ENCODE measurements around the gene CD300LF.
A peak's percentile ranks its signal among the peaks of the same experiment; 100 is the strongest.

The CD300LF gene

DNA sequence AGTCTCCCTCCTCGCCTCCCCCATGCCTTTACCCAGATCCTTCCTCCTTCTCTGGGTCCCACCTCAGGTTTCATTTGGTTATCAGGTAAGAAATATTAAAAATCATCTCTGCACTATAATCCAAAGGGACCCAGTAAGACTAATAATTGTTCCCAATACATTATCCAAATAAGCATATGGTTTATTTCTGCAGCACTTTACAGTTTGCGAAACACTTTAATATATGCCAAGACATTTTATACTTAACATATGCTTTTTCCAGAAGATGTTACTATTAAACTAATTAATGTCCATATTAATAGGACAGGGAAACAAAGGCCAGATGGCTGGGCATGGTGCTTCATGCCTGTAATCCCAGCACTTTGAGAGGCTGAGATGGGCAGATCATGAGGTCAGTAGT lies 33.3 kb downstream of the CD300LF start:
- TF ChIP-seq, protein P1, sequence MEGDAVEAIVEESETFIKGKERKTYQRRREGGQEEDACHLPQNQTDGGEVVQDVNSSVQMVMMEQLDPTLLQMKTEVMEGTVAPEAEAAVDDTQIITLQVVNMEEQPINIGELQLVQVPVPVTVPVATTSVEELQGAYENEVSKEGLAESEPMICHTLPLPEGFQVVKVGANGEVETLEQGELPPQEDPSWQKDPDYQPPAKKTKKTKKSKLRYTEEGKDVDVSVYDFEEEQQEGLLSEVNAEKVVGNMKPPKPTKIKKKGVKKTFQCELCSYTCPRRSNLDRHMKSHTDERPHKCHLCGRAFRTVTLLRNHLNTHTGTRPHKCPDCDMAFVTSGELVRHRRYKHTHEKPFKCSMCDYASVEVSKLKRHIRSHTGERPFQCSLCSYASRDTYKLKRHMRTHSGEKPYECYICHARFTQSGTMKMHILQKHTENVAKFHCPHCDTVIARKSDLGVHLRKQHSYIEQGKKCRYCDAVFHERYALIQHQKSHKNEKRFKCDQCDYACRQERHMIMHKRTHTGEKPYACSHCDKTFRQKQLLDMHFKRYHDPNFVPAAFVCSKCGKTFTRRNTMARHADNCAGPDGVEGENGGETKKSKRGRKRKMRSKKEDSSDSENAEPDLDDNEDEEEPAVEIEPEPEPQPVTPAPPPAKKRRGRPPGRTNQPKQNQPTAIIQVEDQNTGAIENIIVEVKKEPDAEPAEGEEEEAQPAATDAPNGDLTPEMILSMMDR (IDR thresholded peaks at IDR 0.05; ENCODE audit: borderline replicate concordance, control extremely low read depth, extremely low read depth, insufficient read depth, missing control alignments): no peak
- DNase-seq (ENCODE audit: low spot score): no peak
- in situ Hi-C loops (cut with MboI; ENCODE audit: low sequenced_read_pairs, unreplicated experiment): no loop called here

DNA sequence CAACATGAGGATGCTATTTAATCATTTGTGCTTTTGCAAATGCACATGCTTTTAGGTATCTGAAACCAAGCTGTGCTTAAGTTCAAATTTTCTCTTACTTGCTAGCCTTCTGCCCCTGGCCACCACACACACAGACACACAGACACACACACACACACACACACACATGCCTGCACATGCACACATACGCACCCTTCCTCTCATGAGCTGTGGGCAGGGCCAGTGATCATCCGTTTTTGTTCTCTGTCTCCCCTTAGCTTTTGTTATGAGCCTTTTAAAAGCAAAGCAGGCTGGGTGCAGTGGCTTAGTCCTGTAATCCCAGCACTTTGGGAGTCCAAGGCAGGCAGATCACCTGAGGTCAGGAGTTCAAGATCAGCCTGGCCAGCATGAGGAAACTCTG lies 34.2 kb downstream of the CD300LF start:
- in situ Hi-C loops (cut with MboI; ENCODE audit: low sequenced_read_pairs, unreplicated experiment): no loop called here
- TF ChIP-seq, protein P1 (IDR thresholded peaks at IDR 0.05; ENCODE audit: borderline replicate concordance, control extremely low read depth, extremely low read depth, insufficient read depth, missing control alignments): no peak
- no peak for DNase-seq (ENCODE audit: low spot score)

DNA sequence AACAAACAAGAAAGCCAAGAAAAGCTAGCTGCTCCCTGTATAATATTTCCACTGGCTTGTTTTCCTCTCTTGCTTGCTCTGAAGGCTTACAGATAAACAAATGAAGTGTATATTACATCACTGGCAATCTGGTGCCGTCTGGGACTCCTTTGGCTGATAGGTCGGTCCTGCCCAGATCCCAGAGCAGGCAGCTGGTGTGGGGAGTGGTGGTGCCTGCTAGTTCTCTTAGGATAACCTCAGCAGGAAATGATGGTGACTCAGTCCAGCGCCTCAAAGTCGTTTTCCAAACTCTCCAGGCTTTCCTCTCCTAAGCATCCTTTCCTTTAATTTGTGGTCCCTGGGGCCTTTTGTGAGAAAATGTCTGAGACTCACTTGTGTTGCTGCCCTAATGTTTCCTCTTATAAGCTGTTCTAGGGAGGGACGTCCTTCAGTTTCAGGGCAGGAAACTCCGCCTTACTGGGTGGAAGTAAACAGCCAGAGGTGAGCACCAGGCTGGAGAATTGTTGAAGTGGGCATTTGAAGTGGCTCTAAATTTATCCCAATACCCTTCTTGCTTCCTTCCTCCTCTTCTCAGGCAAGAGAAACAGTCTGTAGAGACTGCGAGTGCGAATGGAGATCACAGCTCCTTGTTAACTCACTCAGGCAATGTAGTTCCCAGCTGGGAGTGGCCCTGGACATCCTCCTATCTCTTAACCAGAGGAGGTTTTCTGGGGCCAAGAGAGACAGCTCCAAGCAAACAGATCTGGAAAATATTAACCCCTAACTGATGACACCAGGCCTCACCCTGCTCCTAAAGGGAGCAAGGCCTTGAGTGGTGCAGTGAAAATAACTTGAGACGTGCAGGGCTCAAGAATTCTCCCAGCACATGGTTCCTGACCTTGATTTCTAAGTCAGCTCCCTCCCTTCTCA lies 34.9 kb downstream of the CD300LF start:
- TF ChIP-seq, protein P1 (IDR thresholded peaks at IDR 0.05; ENCODE audit: borderline replicate concordance, control extremely low read depth, extremely low read depth, insufficient read depth, missing control alignments): no peak
- in situ Hi-C loops (cut with MboI; ENCODE audit: low sequenced_read_pairs, unreplicated experiment): no loop called here
- no peak for DNase-seq (ENCODE audit: low spot score)

DNA sequence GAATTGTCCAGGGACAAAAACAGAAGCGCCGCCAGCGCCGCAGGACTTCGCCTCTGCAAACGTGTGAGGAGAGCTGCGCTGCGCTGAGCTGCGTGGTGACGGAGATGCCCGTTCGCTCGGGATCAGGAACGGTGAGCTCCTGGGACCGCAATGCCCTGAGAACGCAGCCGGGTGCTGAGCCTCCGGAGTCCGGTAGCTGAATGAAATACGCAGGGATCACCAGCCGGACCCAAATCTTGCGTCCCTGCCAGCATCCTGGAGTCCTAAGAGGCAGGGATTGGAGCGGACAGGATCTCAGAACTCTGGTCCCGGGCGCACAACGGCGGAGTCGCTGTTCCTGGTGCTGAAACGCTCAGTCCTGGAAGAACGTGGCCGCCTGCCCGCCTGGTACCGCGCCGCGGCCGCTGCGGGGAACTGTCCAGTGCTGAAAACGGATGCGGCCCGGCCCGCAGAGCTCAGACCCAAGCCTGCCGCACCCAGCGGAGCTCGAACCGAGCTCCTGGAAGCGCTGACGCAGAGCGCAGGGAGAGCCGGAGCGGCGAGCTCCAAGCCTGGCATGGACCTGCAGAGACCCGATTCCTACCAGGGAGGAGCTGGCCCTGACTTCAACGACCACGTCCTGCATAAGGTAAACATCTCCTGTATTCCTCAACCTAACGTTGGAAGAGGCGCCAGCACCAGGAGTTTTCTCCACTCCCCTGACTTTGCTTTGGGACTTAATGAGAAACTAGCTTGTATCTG lies 41.5 kb downstream of the CD300LF start:
- TF ChIP-seq, protein P1 (IDR thresholded peaks at IDR 0.05; ENCODE audit: borderline replicate concordance, control extremely low read depth, extremely low read depth, insufficient read depth, missing control alignments): no peak
- in situ Hi-C loops (cut with MboI; ENCODE audit: low sequenced_read_pairs, unreplicated experiment): no loop called here
- DNase-seq (ENCODE audit: low spot score): peak; percentile 61

DNA sequence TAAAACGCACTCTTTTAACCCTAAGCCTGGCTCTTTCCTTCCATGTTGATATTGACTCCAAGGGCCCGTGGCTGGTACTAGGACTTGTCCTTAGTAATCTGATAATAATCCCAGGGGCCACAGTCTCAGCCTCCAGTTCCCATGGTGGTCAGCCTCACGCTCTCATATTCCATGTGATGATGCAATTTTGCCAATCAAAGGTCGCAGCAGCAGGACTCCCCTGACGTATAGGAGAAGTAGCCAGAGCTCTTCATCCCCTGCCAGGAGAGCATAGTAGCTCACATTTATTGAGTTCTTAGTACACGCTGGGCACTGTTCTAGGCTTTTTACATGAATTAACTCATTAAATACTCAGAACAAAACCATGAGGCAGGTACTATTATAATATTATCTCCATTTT lies 42.4 kb downstream of the CD300LF start:
- TF ChIP-seq, protein P1 (IDR thresholded peaks at IDR 0.05; ENCODE audit: borderline replicate concordance, control extremely low read depth, extremely low read depth, insufficient read depth, missing control alignments): no peak
- in situ Hi-C loops (cut with MboI; ENCODE audit: low sequenced_read_pairs, unreplicated experiment): no loop called here
- DNase-seq (ENCODE audit: low spot score): no peak

DNA sequence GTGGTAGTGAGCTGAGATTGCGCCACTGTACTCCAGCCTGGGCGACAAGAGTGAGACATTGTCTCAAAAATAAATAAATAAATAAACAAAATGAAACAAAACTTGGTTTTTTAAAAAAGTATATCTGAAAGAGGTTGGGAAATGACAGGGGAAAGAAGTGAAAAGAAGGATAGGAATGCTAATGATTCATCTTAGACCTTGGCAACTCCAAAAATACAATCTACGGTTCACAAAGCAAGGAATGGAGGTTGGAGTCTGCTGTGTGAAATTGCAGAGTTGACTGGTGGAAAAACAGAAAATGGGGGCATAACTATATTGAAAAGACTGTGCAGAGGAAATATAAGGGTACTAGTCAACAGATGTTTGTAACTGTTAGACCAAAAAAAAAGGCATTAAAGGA lies 49.2 kb downstream of the CD300LF start:
- in situ Hi-C loops (cut with MboI; ENCODE audit: low sequenced_read_pairs, unreplicated experiment): no loop called here
- DNase-seq (ENCODE audit: low spot score): no peak
- TF ChIP-seq, protein P1 (IDR thresholded peaks at IDR 0.05; ENCODE audit: borderline replicate concordance, control extremely low read depth, extremely low read depth, insufficient read depth, missing control alignments): no peak
